Mesothelial cell of epicardium (in vitro differentiated cells): Measurements from ENCODE around the gene CLDN19. TPM values are rescaled to one million over a fixed set of nuclear protein-coding genes. Genes with fewer than 3 reads are reported as not detected.

ENCODE experiments used
- DNase-seq, 2 experiments: peaks; one replicate each; pipeline ENCODE4 v3.0.0; 2021; ENCODE audit warnings: low spot score in 2 of 2; ENCODE audit not compliant: unreplicated experiment in 2 of 2
- H3K27ac Mint-ChIP-seq: 2 replicates; pipeline ENCODE4 v1.8.0; 2021; ENCODE audit warnings: mixed read lengths
- H3K27me3 Mint-ChIP-seq: 2 replicates; pipeline ENCODE4 v1.8.0; 2021; ENCODE audit warnings: low read depth, mixed read lengths
- H3K36me3 Mint-ChIP-seq: 2 replicates; pipeline ENCODE4 v1.8.0; 2021; ENCODE audit warnings: mixed read lengths
- H3K4me1 Mint-ChIP-seq: 2 replicates; pipeline ENCODE4 v1.8.0; 2021; ENCODE audit warnings: mixed read lengths
- H3K4me3 Mint-ChIP-seq: 2 replicates; pipeline ENCODE4 v1.8.0; 2021; ENCODE audit warnings: mild to moderate bottlenecking, moderate library complexity, mixed read lengths
- H3K9me3 Mint-ChIP-seq: 2 replicates; pipeline ENCODE4 v1.8.0; 2021; ENCODE audit warnings: mixed read lengths
- total RNA-seq: library from RNA; stranded (reverse); gene quantifications from 3 replicates; pipeline ENCODE4 v1.2.1, GENCODE V29; 2021
- TF ChIP-seq, protein P1 (sequence below): fragments of 200-600 bp; sonication (generic); IDR thresholded peaks from one replicate; pipeline ENCODE4 v1.5.0; 2021; ENCODE audit warnings: antibody characterized with exemption; ENCODE audit not compliant: unreplicated experiment

The CLDN19 gene
- total RNA-seq, 1 donor from 2014 or later = 1.6 TPM

- Mint-ChIP-seq H3K4me3 (no peak overlapping the region), H3K27ac (no peak overlapping the region)
These were observed 10.0 kb upstream of the CLDN19 start for GRCh38 chr1:42750041-42750440.

GRCh38 chr1:42748461-42749410, 8.7 kb upstream of the CLDN19 start:
- H3K9me3 Mint-ChIP-seq = peaks cover 14% of the 10 kb centered on the region
- no peak overlapping the region for H3K27ac Mint-ChIP-seq
- peaks cover 57% of the 10 kb centered on the region for H3K36me3 Mint-ChIP-seq
- no peak overlapping the region for H3K4me3 Mint-ChIP-seq
- H3K4me1 Mint-ChIP-seq = peaks cover under 1% of the 10 kb centered on the region
- TF ChIP-seq, protein P1, sequence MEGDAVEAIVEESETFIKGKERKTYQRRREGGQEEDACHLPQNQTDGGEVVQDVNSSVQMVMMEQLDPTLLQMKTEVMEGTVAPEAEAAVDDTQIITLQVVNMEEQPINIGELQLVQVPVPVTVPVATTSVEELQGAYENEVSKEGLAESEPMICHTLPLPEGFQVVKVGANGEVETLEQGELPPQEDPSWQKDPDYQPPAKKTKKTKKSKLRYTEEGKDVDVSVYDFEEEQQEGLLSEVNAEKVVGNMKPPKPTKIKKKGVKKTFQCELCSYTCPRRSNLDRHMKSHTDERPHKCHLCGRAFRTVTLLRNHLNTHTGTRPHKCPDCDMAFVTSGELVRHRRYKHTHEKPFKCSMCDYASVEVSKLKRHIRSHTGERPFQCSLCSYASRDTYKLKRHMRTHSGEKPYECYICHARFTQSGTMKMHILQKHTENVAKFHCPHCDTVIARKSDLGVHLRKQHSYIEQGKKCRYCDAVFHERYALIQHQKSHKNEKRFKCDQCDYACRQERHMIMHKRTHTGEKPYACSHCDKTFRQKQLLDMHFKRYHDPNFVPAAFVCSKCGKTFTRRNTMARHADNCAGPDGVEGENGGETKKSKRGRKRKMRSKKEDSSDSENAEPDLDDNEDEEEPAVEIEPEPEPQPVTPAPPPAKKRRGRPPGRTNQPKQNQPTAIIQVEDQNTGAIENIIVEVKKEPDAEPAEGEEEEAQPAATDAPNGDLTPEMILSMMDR = no peak
- no peak for DNase-seq
- H3K27me3 Mint-ChIP-seq = no peaks in the 10 kb centered on the region

More at GRCh38 chr1:42750041-42750440, 10.0 kb upstream of the CLDN19 start:
- Mint-ChIP-seq H3K9me3 (peaks cover 14% of the 10 kb centered on the region), H3K36me3 (peaks cover 67% of the 10 kb centered on the region), H3K27me3 (no peaks in the 10 kb centered on the region), H3K4me1 (no peaks in the 10 kb centered on the region)
- TF ChIP-seq, protein P1 = no peak
- DNase-seq = no peak

DNA sequence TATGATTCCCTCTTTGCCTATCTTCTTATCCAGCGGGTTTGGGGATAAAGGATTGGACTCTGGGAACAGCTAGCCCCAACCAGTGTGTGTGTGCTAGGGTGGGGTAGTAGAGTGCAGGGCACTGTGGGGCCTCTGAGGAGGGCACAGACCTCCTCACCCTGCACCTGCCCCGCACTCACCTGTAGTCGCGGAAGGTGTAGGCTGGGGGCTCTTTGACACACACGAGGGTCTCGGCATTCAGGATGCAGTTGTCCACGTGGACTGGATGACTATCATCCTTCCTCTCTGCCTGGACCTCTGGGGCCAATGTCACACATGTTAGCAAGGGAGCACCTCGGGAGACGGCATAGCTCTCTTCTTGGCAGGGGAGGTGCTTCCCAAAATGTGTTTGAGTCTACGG, 8.0 kb upstream of the CLDN19 start:
- Mint-ChIP-seq H3K27me3 (no peaks in the 10 kb centered on the region), H3K4me3 (no peak overlapping the region), H3K36me3 (peaks cover 53% of the 10 kb centered on the region), H3K4me1 (peaks cover 8% of the 10 kb centered on the region), H3K27ac (no peak overlapping the region), H3K9me3 (peaks cover 14% of the 10 kb centered on the region)
- DNase-seq = no peak
- TF ChIP-seq, protein P1 = no peak

- H3K27me3 Mint-ChIP-seq = no peaks in the 10 kb centered on the region
- H3K9me3 Mint-ChIP-seq = peaks cover 12% of the 10 kb centered on the region
- H3K27ac Mint-ChIP-seq = no peak overlapping the region
- TF ChIP-seq, protein P1 = peak; percentile 44
- H3K4me1 Mint-ChIP-seq = peaks cover 15% of the 10 kb centered on the region
- peaks cover 44% of the 10 kb centered on the region for H3K36me3 Mint-ChIP-seq
- DNase-seq = peak in 1 of 2 experiments; percentile 64
- H3K4me3 Mint-ChIP-seq = no peak overlapping the region
These were observed 7.1 kb upstream of the CLDN19 start for GRCh38 chr1:42747125-42747524.

DNA sequence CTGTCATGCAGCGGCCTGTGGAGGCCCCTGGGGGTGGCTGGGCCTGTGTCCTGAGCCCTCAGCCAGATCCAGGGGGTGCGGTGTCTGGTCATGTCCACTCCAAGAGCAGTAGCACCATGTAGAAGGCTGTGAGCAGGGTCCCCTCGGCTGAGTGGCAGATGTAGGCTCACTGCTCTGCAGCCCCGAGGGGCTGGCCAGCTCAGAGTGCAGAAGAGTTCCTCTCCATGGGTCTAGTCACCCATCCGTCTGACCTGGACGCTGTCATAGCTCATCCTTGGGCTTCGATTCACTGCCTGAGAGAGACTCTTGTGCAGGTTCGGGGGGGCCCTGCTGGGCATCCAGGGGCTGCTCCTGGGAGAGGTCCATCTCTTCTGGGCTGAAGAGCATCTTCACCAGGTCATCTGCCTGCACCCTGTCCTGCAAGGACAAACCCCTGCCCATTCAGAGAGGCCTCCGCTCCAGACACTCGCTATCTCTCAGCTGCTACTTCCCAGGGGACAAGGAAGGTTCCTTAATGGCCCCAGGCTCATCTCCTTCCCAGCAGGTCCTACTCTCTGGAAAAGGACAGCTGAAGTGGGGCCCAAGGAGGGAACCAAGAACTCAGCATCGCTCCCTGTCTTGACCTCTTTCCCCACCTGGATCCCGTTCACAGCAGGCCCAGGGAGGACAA, 6.5 kb upstream of the CLDN19 start:
- H3K4me1 Mint-ChIP-seq = peaks cover 15% of the 10 kb centered on the region
- peaks cover 38% of the 10 kb centered on the region for H3K36me3 Mint-ChIP-seq
- no peak for DNase-seq
- H3K4me3 Mint-ChIP-seq = no peak overlapping the region
- H3K27me3 Mint-ChIP-seq = no peaks in the 10 kb centered on the region
- H3K27ac Mint-ChIP-seq = no peak overlapping the region
- TF ChIP-seq, protein P1 = no peak
- peaks cover 7% of the 10 kb centered on the region for H3K9me3 Mint-ChIP-seq
